Subcutaneous adipose tissue (tissue), 4 donors: Measurements from ENCODE around the gene IGSF9. TPM values are rescaled to one million over a fixed set of nuclear protein-coding genes. Genes with fewer than 3 reads are reported as not detected.

Experiments
- total RNA-seq, 4 donors: library from RNA; depleted of rRNA; stranded (reverse); fragments of >200 nt; gene quantifications; one replicate each; pipeline ENCODE4 v1.1.0, GENCODE V29; 2016
- TF ChIP-seq, protein P1 (sequence below): fragments of 450-650 bp; IDR thresholded peaks from one replicate; pipeline ENCODE4 v1.5.1; 2016; ENCODE audit warnings: low read depth, mild to moderate bottlenecking, control low read depth, antibody characterized with exemption, moderate library complexity

The IGSF9 gene
- total RNA-seq, 4 donors from 2014 or later, result 0.17 to 0.33 TPM; not detected in 2

DNA sequence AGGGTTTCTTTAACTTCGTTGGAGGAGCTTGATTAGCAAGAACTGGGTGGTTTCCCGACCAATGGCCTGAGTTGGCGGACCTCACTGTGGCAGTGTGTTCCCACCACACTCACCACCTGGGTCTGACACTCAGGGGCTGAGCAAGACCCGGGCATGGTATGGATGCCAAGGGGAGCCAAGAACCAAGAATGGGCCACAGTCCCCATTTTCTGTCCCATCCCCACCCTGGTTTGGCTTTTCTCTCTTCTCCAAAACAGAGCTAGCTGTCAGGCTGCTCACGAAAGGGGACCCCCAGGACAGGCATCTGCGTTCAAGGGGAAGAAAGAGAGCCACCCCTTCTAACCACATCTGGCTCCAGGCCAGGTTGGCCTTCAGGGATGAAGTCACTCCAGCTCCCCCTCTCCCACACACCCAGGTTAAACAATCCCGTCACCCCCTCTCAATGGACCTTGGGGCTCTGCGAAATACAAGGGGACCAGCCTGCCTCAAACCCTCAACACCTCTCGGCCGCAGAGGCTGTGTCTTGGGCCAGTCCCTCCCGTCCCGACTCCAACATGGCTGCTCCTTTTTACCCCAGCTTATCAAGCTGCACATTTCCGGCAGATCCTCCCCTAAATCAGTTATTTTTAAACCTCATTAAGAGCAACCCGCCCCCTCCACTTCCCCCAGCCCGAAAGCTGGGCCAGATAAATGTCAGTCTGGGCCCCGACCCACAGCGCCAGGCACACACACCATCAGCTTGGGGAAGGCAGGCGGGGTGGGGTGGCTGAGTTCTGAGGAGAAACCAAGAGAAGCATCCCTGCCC, 23.5 kb downstream of the IGSF9 start:
- TF ChIP-seq, protein P1, sequence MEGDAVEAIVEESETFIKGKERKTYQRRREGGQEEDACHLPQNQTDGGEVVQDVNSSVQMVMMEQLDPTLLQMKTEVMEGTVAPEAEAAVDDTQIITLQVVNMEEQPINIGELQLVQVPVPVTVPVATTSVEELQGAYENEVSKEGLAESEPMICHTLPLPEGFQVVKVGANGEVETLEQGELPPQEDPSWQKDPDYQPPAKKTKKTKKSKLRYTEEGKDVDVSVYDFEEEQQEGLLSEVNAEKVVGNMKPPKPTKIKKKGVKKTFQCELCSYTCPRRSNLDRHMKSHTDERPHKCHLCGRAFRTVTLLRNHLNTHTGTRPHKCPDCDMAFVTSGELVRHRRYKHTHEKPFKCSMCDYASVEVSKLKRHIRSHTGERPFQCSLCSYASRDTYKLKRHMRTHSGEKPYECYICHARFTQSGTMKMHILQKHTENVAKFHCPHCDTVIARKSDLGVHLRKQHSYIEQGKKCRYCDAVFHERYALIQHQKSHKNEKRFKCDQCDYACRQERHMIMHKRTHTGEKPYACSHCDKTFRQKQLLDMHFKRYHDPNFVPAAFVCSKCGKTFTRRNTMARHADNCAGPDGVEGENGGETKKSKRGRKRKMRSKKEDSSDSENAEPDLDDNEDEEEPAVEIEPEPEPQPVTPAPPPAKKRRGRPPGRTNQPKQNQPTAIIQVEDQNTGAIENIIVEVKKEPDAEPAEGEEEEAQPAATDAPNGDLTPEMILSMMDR, result no peak

DNA sequence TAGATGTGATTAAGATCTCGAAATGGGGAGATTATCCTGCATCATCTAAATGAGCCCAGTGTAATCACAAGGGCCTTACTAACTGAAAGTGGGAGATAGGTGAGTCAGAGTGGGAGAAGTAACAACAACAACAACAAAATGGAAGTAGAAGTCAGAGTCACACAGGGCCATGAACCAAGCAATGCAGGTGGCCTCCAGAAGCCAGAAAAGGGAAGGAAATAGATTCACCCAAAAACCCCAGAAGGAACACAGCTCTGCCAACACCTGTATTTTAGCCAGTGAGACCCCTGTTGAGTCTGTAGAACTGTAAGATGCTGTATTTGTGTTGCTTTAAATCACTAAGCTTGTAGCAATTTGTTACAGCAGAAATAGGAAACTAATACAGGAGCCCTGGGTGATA, 24.2 kb downstream of the IGSF9 start:
- TF ChIP-seq, protein P1, result no peak

DNA sequence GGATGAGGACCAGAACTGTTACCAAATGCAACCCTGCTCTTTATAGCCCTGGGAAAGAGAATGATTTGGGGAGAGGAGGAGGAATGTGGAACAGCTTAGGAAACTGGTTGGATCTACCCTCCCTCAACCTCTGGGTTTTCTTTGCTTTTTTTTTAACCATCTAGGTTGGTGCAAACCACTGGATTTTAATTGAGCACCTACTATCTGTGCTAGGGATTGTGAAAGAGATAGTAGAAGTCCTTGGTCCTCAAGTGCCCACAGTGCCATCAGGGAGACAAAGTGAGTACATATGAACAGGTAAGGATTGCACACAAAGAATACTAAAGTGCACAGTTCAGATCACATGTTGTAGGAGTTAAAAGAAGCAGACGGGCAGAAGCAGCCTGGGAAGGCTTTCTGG, 24.8 kb downstream of the IGSF9 start:
- TF ChIP-seq, protein P1, result no peak

DNA sequence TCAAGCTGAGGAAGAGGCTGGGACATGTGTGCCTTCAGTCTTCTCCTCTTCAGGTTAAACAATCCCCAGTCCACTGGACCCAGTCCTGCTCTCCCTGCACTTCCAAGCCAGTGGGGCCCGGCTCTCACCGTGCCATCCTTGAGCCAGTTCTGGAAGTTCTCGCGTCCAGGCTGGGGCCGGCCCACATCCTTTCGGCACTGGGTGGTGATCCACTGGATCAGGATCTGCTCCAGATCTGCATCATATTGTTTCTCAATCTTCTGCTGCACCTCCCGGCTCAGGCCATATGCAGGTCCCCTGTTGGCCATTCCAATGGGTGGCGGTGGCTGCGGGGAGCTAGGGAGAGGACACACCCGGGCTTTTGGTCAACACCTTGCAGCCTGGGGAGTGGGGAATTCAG, 25.2 kb downstream of the IGSF9 start:
- TF ChIP-seq, protein P1, result no peak

DNA sequence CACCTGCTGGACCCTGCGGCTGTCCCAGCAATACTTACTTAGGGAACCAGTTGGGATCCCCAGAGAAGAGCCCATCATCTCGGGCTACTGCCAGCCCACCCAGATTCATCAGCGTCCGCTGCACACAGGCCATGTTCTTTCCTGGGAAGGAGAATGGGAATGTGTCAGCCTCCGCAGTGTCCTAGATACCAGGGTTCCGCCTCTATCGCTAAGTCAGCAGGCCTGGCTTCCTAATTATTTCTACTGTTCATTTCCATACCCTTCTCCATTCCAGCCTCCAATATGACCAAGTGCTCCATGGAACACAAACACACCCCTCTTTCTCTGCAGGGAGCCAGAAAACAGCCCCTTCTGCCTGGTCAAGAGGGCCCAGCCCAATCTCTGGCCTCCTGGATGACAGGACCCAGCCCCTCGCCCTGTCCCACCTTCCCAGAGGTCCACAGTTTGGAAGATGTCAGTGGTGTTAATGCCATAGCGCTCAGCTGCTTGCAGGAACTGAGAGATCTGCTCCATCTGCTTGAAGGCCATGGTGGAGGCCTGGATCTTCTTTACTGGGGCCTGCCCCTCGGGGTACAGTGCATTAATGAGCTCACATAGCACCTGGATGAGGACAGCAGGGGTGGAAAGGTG, 26.1 kb downstream of the IGSF9 start:
- TF ChIP-seq, protein P1, result no peak

DNA sequence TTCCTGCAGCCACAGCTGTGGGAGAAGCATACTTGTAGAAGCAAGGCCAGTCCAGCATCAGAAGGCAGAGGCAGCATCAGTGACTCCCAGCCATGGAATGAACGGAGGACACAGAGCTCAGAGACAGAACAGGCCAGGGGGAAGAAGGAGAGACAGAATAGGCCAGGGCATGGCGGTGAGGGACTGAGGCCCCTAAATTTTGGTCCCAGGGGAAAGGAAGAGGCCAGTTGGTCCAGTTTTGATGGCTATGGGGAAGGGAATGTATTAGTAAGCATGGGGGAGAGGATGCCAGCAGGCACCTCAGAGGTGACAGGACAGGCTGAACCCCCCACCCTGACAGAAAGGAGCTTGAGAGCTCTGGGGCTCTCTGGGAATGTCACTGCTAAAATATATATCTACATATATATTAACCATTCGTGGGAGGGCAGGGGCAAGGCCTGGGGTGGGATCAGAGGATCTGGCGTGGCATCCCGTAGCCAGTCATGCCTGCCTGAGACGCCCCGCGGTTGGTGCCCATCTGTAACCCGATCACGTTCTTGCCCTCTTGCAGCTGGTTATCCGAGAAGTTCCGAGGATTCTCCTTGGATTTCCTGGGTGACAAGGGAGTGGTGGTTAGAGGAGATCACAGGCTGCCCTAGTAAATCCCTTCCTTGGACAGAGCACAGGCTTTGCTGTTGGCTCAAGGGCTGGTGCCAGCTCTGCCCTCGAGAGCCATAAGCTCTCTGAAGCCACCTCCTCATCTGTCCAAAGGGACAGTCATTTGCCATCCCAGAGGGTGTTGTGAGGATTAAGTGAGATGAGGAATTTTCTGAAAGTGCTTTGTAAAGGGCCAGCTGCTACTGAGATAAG, 26.8 kb downstream of the IGSF9 start:
- TF ChIP-seq, protein P1, result no peak
